SK-N-SH (cell line): ENCODE results near the gene TRIM54.

Source experiments
- CHD2 ChIP-seq: fragments of 150-350 bp; IDR thresholded peaks from 2 replicates; pipeline ENCODE4 v1.6.1; 2018; ENCODE audit warnings: low read length; ENCODE audit not compliant: partially characterized antibody
- CTCF ChIP-seq: fragments of 200-600 bp; sonication (generic); IDR thresholded peaks from 2 replicates; pipeline ENCODE4 v1.6.1; 2017; ENCODE audit warnings: antibody characterized with exemption, mild to moderate bottlenecking, moderate library complexity
- GABPA ChIP-seq: IDR thresholded peaks from 2 replicates; pipeline ENCODE4 v1.4.0; 2012; ENCODE audit warnings: low read depth, mild to moderate bottlenecking
- GATA2 ChIP-seq: sonication (generic); formaldehyde crosslinking; IDR thresholded peaks from 2 replicates; pipeline ENCODE4 v1.5.0; 2020; ENCODE audit warnings: mild to moderate bottlenecking, missing genetic modification reagents
- JUND ChIP-seq: IDR thresholded peaks from 2 replicates; pipeline ENCODE4 v1.4.0; 2012
- USF1 ChIP-seq: IDR thresholded peaks from 2 replicates; pipeline ENCODE4 v1.4.0; 2012; ENCODE audit warnings: low read depth, borderline replicate concordance
- USF2 ChIP-seq: fragments of 150-350 bp; IDR thresholded peaks from 2 replicates; pipeline ENCODE4 v1.6.1; 2017; ENCODE audit warnings: antibody characterized with exemption, low read length, low read depth, borderline replicate concordance
- YY1 ChIP-seq: IDR thresholded peaks from 2 replicates; pipeline ENCODE4 v1.4.0; 2012; ENCODE audit warnings: low read depth, mild to moderate bottlenecking
- ZBTB33 ChIP-seq: IDR thresholded peaks from 2 replicates; pipeline ENCODE4 v1.4.0; 2012; ENCODE audit warnings: low read depth, borderline replicate concordance

GRCh38 chr2:27243391-27244130, 38.7 kb upstream of the TRIM54 start:
- TF ChIP-seq CTCF, result no peak
- no peak for TF ChIP-seq YY1
- no peak for TF ChIP-seq USF2
- no peak for TF ChIP-seq GABPA
- no peak for TF ChIP-seq USF1
- no peak for TF ChIP-seq GATA2
- TF ChIP-seq ZBTB33, result no peak
- no peak for TF ChIP-seq CHD2
- TF ChIP-seq JUND, result no peak
